AG04450 (cell line): Measurements from ENCODE around the gene SPRY4. TPM values are rescaled to one million over a fixed set of nuclear protein-coding genes. Genes with fewer than 3 reads are reported as not detected.

Source experiments
- CTCF ChIA-PET: fragments of 300-600, 350-600 bp; formaldehyde crosslinking; extraction: SDS; loops from one replicate; lab custom pipeline; 2022; ENCODE audit warnings: antibody characterized with exemption, inconsistent platforms; lab: Charles Lee
- POLR2A ChIA-PET: fragments of 350-600 bp; formaldehyde crosslinking; extraction: SDS; loops from one replicate; lab custom pipeline; 2021; ENCODE audit warnings: antibody characterized with exemption, inconsistent platforms; lab: Yijun Ruan, JAX
- DNase-seq: peaks from one replicate; pipeline ENCODE4 v3.0.0-alpha.2; 2011; ENCODE audit warnings: low read depth, low spot score
- H3K27ac ChIP-seq: one replicate; pipeline ENCODE4 v1.5.1; 2012; ENCODE audit warnings: low read depth, low read length, control low read depth
- H3K27me3 ChIP-seq: one replicate; pipeline ENCODE4 v1.6.0; 2012; ENCODE audit warnings: low read length; ENCODE audit not compliant: control insufficient read depth, insufficient read depth
- H3K4me3 ChIP-seq: 2 replicates; pipeline ENCODE4 v1.5.1; 2011; ENCODE audit warnings: mild to moderate bottlenecking, low read depth, low read length, control low read depth
- H3K9me3 ChIP-seq: 2 replicates; pipeline ENCODE4 v1.5.1; 2012; ENCODE audit warnings: low read length; ENCODE audit not compliant: control insufficient read depth, insufficient read depth
- CTCF ChIP-seq: IDR thresholded peaks from 2 replicates; pipeline ENCODE4 v1.5.1; 2011; ENCODE audit warnings: low read depth, low read length, control low read depth, inconsistent platforms
- polyA plus RNA-seq: library from polyadenylated mRNA; depleted of rRNA; stranded (reverse); fragments of >200 nt; gene quantifications from 2 replicates; pipeline ENCODE4 v1.2.3, GENCODE V29; 2011

SPRY4 gene
- polyA plus RNA-seq, 1 experiment, result 8.7 TPM

- POLR2A ChIA-PET, result no interaction called here
- no peak overlapping the region for H3K27ac ChIP-seq
- DNase-seq, result no peak
- no peaks in the 10 kb centered on the region for H3K27me3 ChIP-seq
- H3K9me3 ChIP-seq, result no peaks in the 10 kb centered on the region; the same call in 1 of the 2 replicates
- TF ChIP-seq CTCF, result no peak
- CTCF ChIA-PET, result no interaction called here
- H3K4me3 ChIP-seq, result no peak overlapping the region
These were observed 11.5 kb downstream of the SPRY4 start for GRCh38 chr5:142313275-142313674.

DNA sequence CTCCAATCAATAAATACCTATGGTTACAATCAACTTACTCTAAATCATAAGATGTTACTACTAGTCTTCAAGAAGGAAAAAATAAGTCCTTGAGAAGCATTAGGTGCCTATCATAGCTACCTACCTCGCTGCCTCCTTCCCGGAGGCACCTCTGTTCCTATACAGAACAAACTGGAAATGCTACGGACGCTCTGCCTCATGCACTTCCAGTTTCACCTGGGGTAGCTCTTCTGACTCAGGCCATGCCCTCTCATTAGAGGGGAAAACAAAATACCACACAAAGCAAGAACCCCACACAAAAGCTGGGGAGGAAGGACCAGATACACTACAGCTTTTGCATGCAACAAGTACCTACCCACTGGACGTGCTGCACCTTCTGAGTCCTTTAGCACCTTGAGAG is 12.4 kb downstream of the SPRY4 start:
- Histone ChIP-seq H3K4me3 (no peak overlapping the region), H3K9me3 (no peaks in the 10 kb centered on the region; the same call in 1 of the 2 replicates), H3K27ac (no peak overlapping the region), H3K27me3 (no peaks in the 10 kb centered on the region)
- CTCF ChIA-PET, result interaction anchor here (1.5 kb wide), 1 partner anchor 237 kb away, joined by 5 read pairs; no protein-coding TSS in a partner anchor
- DNase-seq, result no peak
- no peak for TF ChIP-seq CTCF
- POLR2A ChIA-PET, result no interaction called here

DNA sequence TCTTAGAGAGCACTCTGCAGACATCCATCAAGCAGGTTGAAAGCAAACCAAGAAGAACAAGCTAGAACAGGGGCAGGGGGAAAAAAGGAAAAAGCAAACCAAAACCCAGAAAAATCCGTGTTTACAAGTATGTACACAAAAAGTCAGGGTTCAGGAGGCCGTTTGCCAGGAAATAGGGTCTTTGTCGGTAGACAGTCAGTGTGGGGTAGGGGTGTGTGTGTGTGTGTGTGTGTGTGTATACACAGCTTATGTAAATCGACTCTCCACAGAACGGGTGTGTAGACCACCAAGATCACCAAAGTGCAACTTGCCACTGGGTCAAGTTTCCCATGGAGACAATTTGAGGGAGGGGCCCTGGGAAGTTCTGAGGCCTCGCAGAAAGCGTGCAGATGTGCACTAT is 13.1 kb downstream of the SPRY4 start:
- no peak for DNase-seq
- Histone ChIP-seq H3K9me3 (no peaks in the 10 kb centered on the region; the same call in 1 of the 2 replicates), H3K27ac (no peak overlapping the region), H3K4me3 (no peak overlapping the region), H3K27me3 (no peaks in the 10 kb centered on the region)
- ChIA-PET CTCF (interaction anchor here (1.5 kb wide), 1 partner anchor 237 kb away, joined by 5 read pairs; no protein-coding TSS in a partner anchor), POLR2A (no interaction called here)
- TF ChIP-seq CTCF, result no peak

DNA sequence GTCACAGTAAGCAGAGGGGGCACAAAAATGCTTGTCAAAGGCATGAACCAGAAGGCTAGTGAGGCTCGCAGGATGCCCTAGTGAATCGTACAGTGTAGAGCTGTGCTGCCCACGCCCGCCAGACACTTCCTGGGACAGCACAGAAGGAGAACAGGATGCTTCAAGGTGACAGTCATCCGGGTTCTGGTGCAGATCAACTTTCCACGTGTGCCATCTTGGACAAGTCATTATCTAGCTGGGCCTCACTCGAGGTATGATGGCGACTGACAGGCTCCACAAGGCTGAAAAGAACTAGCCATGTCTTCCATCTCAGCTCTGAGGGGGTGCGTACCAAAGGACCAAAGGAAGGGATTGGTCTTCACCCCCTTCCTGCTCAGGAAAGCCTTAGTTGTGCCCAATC is 14.0 kb downstream of the SPRY4 start:
- Histone ChIP-seq H3K4me3 (no peak overlapping the region), H3K27me3 (no peaks in the 10 kb centered on the region), H3K27ac (no peak overlapping the region), H3K9me3 (no peaks in the 10 kb centered on the region; the same call in 1 of the 2 replicates)
- no peak for TF ChIP-seq CTCF
- ChIA-PET POLR2A (interaction anchor here (0.5 kb wide), 1 partner anchor 14 kb away, joined by 3 read pairs; the partner anchor contains the start of gene SPRY4), CTCF (interaction anchor here (0.5 to 1.1 kb wide), 3 partner anchors 12 to 238 kb away, joined by 3 read pairs; no protein-coding TSS in a partner anchor)
- DNase-seq, result no peak

DNA sequence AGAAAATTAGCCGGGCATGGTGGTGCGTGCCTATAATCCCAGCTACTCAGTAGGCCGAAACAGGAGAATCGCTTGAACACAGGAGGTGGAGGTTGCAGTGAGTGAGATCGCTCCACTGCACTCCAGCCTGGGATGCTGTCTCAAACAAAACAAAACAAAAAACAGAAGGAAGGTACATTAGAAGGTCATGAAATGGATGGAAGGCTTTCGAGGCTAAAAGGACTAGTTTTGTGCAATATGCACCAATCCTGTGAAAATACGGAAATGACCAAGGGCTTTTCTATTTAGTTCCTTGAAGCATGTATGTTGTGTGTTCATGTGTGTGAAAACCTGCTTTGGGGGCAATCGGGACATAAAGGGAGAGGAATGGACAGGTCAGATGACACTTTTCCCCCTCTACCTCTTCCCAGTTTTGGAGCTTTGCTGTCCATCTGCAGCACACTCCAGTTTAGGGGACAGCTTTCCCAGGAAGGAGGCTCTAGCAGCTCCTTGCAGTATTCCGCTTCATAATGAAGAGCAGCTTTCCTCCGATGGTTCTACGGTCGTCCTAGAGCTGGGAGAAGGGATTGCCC is 15.0 kb downstream of the SPRY4 start:
- DNase-seq, result no peak
- Histone ChIP-seq H3K9me3 (no peaks in the 10 kb centered on the region; the same call in 1 of the 2 replicates), H3K27ac (no peak overlapping the region), H3K27me3 (no peaks in the 10 kb centered on the region), H3K4me3 (no peak overlapping the region)
- POLR2A ChIA-PET, result interaction anchor here (0.6 kb wide), 1 partner anchor 242 kb away, joined by 6 read pairs; no protein-coding TSS in a partner anchor
- CTCF ChIA-PET, result interaction anchor here (1.1 kb wide), 1 partner anchor 13 kb away, joined by 3 read pairs; no protein-coding TSS in a partner anchor
- TF ChIP-seq CTCF, result no peak
